RWPE2 (cell line): ENCODE data around the gene CEP152.
A peak's percentile ranks its signal among the peaks of the same experiment; 100 is the strongest.

Experiments
- ATAC-seq: fragments of 200-7000 bp; cut with Tn5 transposase; 3 replicates; pipeline ENCODE4 v1.9.1; 2021; ENCODE audit warnings: low read depth
- DNase-seq: peaks from one replicate; pipeline ENCODE4 v3.0.0-alpha.2; 2020; ENCODE audit warnings: low spot score
- H3K27ac ChIP-seq: fragments of 450-650 bp; 2 replicates; pipeline ENCODE4 v1.5.1; 2017; ENCODE audit warnings: mild to moderate bottlenecking; ENCODE audit not compliant: poor library complexity, severe bottlenecking
- H3K27me3 ChIP-seq: fragments of 250-450 bp; sonication (Bioruptor Pico); 2 replicates; pipeline ENCODE4 v1.5.1; 2021; ENCODE audit warnings: mild to moderate bottlenecking, moderate library complexity; ENCODE audit not compliant: insufficient read depth, poor library complexity, severe bottlenecking
- H3K36me3 ChIP-seq: fragments of 250-450 bp; sonication (Bioruptor Pico); 2 replicates; pipeline ENCODE4 v1.5.1; 2020; ENCODE audit warnings: low read depth, mild to moderate bottlenecking, moderate library complexity
- H3K4me1 ChIP-seq: fragments of 250-450 bp; sonication (Bioruptor Pico); 2 replicates; pipeline ENCODE4 v1.5.1; 2021; ENCODE audit warnings: mild to moderate bottlenecking, moderate library complexity; ENCODE audit not compliant: insufficient read depth, poor library complexity, severe bottlenecking
- H3K4me3 ChIP-seq: fragments of 250-450 bp; sonication (Bioruptor Pico); 2 replicates; pipeline ENCODE4 v1.5.1; 2021; ENCODE audit warnings: mild to moderate bottlenecking, moderate library complexity; ENCODE audit not compliant: severe bottlenecking
- H3K9me3 ChIP-seq: fragments of 250-450 bp; sonication (Bioruptor Pico); 2 replicates; pipeline ENCODE4 v1.5.1; 2021; ENCODE audit warnings: mild to moderate bottlenecking, moderate library complexity; ENCODE audit not compliant: severe bottlenecking
- CTCF ChIP-seq: fragments of 450-650 bp; IDR thresholded peaks from one replicate; pipeline ENCODE4 v1.5.1; 2017; ENCODE audit warnings: mild to moderate bottlenecking, moderate library complexity; ENCODE audit not compliant: poor library complexity, severe bottlenecking

CEP152 gene

GRCh38 chr15:48781017-48781416 lies 29.9 kb downstream of the CEP152 start:
- Histone ChIP-seq H3K36me3 (peaks cover 70% of the 10 kb centered on the region), H3K27ac (no peak overlapping the region), H3K9me3 (no peaks in the 10 kb centered on the region), H3K27me3 (no peaks in the 10 kb centered on the region), H3K4me3 (no peak overlapping the region), H3K4me1 (no peaks in the 10 kb centered on the region)
- TF ChIP-seq CTCF: no peak
- ATAC-seq (no peak), DNase-seq (no peak)

GRCh38 chr15:48778331-48778730 lies 32.5 kb downstream of the CEP152 start:
- no peak overlapping the region for H3K27ac ChIP-seq
- no peak overlapping the region for H3K4me3 ChIP-seq
- H3K4me1 ChIP-seq: peaks cover 2% of the 10 kb centered on the region
- peaks cover 56% of the 10 kb centered on the region for H3K36me3 ChIP-seq
- no peaks in the 10 kb centered on the region for H3K27me3 ChIP-seq
- TF ChIP-seq CTCF: no peak
- no peaks in the 10 kb centered on the region for H3K9me3 ChIP-seq
- DNase-seq (no peak), ATAC-seq (no peak)

- peaks cover 53% of the 10 kb centered on the region for H3K36me3 ChIP-seq
Measured at GRCh38 chr15:48777645-48778330, 33.1 kb downstream of the CEP152 start.

GRCh38 chr15:48775546-48775945 lies 35.3 kb downstream of the CEP152 start:
- Histone ChIP-seq H3K36me3 (peaks cover 56% of the 10 kb centered on the region), H3K27me3 (no peaks in the 10 kb centered on the region), H3K4me1 (peaks cover 2% of the 10 kb centered on the region), H3K9me3 (no peaks in the 10 kb centered on the region), H3K27ac (no peak overlapping the region), H3K4me3 (no peak overlapping the region)
- ATAC-seq (peak; percentile 31; the same call in 1 of the 3 replicates), DNase-seq (no peak)
- TF ChIP-seq CTCF: no peak

More at GRCh38 chr15:48777645-48778330, 33.1 kb downstream of the CEP152 start:
- ATAC-seq (no peak), DNase-seq (no peak)
- peaks cover 2% of the 10 kb centered on the region for H3K4me1 ChIP-seq
- TF ChIP-seq CTCF: no peak
- H3K27ac ChIP-seq: no peak overlapping the region
- H3K27me3 ChIP-seq: no peaks in the 10 kb centered on the region
- H3K9me3 ChIP-seq: no peaks in the 10 kb centered on the region
- no peak overlapping the region for H3K4me3 ChIP-seq

DNA sequence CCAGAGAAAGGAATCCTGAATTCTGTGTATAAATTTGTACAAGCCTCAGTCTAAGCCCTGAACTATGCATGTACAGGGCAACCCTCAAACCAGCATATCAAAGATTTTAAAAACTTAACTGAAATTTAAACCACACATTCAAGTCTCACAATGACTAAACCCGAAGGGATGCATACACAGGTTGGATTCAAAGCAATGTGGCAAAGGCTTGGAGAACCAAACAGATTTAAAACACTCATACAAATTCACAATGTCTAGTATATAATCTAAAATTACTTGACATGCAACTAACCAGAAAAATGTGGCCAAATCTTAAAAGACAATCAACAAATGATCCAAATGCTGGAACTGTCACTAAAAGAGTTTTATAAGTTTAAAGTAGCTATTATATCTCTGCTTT lies 36.4 kb downstream of the CEP152 start:
- Histone ChIP-seq H3K27me3 (no peaks in the 10 kb centered on the region), H3K4me1 (peaks cover 2% of the 10 kb centered on the region), H3K9me3 (no peaks in the 10 kb centered on the region), H3K4me3 (no peak overlapping the region), H3K27ac (no peak overlapping the region), H3K36me3 (peaks cover 56% of the 10 kb centered on the region)
- no peak for DNase-seq
- no peak for ATAC-seq
- no peak for TF ChIP-seq CTCF
